ENCODE data around the gene CACNG4.

DNA sequence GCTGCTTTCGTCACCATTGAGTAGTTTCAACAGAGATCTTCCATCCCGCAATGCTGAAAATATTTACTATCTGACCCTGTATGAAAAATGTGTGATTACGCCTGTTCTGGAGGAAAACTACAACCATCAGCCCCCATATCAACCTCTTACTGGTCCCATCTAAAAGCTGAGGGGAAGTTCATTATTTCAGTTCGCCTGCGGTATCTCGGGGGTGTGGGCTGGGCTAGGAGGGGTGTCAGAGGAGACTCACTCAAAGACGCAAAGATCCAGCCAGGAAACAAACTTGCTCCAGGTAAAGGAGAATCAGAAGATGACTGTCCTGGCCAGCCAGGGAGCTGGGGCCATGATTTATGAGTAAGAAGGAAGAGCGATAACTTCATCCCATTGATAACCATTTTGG lies 93.5 kb downstream of the CACNG4 start:
- TF ChIP-seq, protein P1, sequence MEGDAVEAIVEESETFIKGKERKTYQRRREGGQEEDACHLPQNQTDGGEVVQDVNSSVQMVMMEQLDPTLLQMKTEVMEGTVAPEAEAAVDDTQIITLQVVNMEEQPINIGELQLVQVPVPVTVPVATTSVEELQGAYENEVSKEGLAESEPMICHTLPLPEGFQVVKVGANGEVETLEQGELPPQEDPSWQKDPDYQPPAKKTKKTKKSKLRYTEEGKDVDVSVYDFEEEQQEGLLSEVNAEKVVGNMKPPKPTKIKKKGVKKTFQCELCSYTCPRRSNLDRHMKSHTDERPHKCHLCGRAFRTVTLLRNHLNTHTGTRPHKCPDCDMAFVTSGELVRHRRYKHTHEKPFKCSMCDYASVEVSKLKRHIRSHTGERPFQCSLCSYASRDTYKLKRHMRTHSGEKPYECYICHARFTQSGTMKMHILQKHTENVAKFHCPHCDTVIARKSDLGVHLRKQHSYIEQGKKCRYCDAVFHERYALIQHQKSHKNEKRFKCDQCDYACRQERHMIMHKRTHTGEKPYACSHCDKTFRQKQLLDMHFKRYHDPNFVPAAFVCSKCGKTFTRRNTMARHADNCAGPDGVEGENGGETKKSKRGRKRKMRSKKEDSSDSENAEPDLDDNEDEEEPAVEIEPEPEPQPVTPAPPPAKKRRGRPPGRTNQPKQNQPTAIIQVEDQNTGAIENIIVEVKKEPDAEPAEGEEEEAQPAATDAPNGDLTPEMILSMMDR (IDR thresholded peaks at IDR 0.05): no peak
- no peak for TF ChIP-seq POLR2A (IDR thresholded peaks at IDR 0.05)

Data from heart left ventricle (tissue), 13 donors.